NCI-H1436 (cell line): ENCODE data around the gene RRBP1.

Source experiments
- DNase-seq: peaks from one replicate; lab custom pipeline; 2025; lab: John Stamatoyannopoulos, UW

Gene RRBP1

GRCh38 chr20:17621229-17621968, 60.6 kb downstream of the RRBP1 start:
- DNase-seq = no peak

GRCh38 chr20:17620371-17621228, 61.4 kb downstream of the RRBP1 start:
- DNase-seq = no peak

GRCh38 chr20:17619351-17620093, 62.5 kb downstream of the RRBP1 start:
- DNase-seq = no peak

DNA sequence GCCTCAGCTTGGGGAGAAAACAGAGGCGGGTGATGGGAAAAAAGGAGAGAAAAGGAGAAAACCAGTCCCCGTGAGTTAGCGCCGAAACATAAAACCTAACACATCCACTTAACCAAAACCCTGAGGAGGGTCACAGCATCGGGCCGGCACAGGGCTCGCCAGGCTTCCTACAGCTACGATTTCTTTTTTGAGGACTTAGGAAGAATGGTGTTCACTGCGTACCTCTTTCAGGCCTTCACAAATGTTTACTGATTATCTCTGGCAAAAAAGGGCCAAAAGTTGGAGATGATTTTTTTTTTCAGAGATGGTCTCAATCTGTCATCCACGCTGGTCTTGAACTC, 63.4 kb downstream of the RRBP1 start:
- no peak for DNase-seq

DNA sequence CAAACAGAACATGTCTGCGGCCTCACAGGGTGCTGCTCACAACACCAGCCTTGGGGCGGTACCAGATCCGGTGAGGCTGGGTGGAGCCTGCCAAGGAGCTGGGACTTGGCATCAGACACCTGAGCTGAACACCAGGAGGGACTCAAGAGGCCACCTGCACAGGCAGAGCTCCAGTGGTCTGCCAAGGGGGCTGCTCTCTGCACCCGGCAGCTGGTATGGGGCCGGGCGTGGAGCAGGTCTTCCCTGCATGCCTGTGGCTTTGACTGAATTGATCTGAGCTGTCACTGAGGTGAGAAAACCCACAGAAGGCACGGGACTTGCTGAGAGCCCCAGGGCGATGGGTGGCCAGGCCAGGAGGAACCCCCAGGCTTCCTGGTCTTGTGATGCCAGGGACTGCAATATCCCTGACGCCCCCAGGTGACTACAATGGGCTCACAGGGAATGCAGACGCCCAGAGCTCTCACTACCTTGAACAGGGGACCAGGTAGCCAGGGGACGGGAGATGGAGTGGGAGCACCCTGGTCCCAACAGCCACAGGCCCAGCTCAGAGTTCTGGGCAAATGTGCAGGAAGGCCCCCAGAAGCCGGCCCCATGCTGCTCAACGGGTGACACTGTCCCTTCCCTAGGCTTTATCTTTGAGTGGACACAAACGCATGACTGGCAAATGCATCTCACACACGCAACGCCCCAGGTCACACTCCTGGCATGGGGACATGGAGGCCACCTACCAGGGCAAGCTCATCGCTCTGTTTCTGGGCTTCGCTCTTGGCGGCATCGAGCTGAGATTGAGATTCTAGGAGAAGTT, 64.0 kb downstream of the RRBP1 start:
- no peak for DNase-seq

DNA sequence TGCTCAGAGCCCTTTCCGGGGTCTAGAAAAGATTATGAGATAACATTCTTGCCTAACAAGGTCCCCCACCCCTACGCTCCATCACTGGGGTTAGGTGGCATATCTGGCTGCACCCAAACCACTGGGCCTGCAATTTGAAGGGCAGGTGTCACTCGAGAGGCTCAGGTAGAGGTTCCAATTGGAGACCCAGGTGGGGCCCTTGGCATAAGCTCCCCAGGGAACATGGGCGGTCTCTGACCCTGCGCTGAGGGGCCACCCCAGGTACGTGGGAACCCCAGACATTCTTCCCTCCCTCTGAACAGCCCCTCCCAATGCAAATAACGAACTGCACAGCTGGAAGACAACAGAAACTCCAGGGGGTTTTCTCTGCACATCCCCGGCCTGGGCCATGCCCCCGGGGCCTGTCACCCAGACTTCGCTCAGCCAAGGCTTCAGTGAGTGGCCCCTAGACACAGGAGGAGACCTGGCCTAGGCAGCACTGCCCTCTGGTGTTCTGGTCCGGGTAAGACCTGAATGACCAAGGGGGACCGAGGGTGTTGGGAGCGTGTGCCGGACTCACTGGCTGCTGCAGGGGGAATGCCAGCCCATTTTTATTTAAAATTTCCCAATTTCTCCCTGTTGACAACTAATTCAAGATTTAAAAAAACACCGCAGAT, 64.7 kb downstream of the RRBP1 start:
- DNase-seq = no peak

- DNase-seq = no peak
Measured at GRCh38 chr20:17616480-17617211, 65.4 kb downstream of the RRBP1 start.

- no peak for DNase-seq
Measured at GRCh38 chr20:17615645-17616479, 66.2 kb downstream of the RRBP1 start.

GRCh38 chr20:17614812-17615644, 67.0 kb downstream of the RRBP1 start:
- DNase-seq = no peak

GRCh38 chr20:17614176-17614811, 67.7 kb downstream of the RRBP1 start:
- DNase-seq = peak; percentile 12

DNA sequence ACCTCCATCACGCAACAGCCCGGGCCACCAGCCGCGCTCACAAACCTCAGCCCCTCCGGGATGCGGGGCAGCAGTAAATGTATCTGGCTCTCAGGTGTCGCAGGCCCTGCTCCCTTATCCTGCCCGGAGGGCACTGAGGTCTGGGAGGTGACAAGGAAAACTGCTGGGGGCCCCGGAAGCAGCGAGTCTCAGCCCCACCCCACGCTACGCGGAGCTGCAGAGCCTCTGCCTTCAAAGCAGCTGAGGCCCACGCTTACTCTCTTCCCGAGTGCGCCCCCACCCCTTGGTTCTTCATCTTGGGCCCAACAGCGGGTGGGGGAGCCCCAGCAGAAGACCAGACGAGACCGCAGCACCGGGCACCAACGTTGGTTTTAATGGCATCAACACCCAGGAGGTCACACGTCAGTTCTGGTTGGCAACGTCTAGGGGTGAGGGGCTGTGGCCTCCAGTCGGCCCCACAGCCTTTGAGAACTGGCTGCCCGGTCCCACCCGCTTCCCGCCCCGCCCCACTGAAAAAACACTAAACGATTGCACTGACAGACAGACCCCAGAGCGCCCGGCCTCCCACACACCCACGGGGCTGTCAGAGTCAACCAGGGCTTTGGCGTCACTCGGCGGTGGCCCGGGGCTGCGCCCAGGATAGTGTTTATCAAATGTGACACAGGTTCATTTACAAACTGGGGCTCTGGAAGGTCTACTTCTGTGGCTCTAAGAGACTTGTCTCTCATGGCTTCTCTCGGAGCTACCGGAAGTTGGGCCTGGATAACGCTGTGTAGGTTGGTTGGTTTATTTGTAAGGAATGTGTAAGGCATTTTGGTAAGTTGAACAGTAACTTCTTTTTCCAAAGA, 68.5 kb downstream of the RRBP1 start:
- no peak for DNase-seq

GRCh38 chr20:17612992-17613327, 69.1 kb downstream of the RRBP1 start:
- DNase-seq = no peak

DNA sequence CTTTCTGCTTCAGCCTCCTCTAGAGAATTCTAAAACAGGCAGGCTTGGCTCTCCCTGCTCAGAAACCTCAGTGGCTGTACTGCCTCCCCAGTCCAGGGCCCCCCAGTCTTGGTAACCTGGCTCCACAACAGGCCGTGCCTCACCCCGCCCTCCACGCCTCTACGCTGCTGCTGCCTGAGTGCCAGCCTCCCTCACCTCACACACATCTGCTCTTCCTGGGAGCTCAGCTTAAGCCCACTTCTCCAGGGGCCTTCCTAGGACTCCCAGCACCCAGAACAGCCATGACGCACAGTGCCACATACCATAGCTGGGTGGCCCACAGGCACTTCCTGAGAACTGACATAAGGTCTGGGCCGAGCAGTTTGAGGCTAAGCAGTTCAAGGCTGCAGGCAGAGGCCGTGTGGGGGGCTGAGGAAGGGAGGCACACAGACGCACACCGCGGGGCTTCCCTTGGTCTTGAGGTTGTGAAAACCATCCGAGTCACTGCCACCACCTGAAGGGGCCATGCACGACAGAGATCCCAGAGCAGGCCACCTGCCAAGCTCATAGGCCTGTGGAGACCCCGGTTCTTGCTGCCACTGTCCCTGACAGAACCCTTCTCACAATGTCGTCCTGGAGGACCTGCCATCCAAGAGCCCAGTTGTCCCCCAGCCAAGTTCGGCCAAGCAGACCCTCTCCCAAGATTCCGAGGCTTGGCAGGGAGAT, 69.6 kb downstream of the RRBP1 start:
- DNase-seq = no peak

DNA sequence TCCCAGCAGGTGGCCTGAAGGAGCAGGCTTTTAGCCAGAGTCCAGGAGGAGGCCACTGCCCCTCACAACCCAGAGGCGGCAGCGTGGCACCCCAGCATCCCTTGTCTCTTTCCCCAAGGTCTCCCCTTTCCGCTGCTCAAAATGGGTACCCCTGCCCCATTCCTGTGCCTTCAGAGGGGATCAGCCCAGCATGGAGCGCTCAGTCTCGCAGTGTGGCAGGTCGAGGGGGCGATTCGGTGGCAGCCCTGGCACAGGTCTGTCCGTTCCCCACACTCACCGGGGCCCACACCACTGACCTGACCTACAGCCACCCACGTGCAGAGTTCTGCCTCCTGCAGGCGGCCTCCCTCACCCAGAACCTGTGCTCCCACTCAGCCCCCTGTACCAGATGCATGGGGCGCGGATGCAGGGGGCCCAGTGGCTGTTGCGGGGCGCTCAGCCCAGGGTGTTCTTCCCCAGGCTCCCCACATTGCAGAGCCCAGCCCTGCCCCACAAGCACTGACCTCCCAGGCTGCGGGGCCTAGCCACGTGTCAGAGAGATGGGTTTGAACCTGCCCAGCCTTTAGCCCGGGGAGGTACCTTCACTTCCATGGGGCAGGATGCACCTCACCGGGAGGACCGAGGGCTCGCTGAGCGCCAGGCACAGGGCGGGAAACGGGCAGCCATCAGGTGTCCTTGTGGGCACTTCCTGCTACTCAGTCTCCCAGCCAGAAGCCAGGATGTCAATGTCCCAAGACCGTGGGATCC, 70.3 kb downstream of the RRBP1 start:
- DNase-seq = no peak

DNA sequence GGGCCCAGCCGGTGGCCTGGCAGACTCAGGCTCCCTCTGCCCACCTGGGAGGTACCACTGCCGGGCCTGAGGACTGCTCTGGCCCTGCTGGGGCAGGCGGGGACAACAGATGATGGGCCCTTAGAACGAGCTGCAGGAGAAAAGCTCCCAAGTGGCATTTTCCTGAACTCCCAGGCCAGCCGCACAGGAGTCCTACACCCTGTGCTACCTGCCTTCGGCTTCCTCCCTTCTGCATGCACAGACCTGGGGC, 70.8 kb downstream of the RRBP1 start:
- DNase-seq = no peak

DNA sequence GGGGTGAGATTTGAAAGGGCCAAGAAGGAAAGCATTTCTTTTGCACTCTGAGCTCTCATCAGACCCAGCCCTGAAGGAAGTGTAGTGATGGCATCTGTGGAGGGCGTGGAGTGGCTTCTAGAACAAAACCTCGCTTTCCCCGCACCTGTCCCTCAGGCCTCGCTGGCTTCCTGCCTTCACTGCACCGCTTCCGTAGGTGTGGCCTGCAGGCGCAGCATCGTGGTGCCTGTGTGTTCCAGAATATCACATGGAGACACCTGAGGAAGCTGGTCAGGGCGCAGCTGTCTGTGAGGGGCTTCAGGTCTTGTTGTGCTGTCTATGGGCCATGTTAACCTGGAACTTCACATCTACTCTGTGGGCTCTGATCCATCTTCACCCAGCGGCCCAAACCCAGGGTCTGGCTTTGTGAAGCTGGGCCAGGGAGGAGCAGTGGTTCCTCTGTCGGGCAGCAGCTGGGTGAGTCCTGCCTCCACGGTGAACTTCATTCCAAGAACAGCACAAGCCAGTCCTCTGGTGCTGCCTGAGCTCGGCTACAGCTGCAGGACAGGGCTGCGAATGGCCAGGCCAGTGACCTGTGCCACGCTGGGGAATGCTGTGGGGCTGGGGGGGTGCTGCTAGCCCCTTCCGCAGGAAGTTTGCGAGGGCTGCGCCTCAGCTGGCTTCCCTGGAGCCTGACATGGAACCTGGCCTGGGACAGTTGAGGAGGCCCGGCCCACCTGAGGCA, 71.3 kb downstream of the RRBP1 start:
- no peak for DNase-seq
